GM11168 (cell line): Measurements from ENCODE around the gene PPP4R3B.

ENCODE experiments used
- in situ Hi-C: fragments of 300-500 bp; cut with MboI; formaldehyde crosslinking; loops from one replicate; pipeline ENCODE4 v1.12.0; 2022; ENCODE audit warnings: low sequenced_read_pairs; ENCODE audit not compliant: unreplicated experiment

The PPP4R3B gene

GRCh38 chr2:55617175-55618024 lies at the start of gene PPP4R3B:
Gene PPP4R3B (minus strand): TSS chr2:55617622. CDS start chr2:55617285, 337 bp downstream.
- in situ Hi-C loops = no loop called here

GRCh38 chr2:55653255-55653654 lies 35.8 kb upstream of the PPP4R3B start:
- in situ Hi-C loops = no loop called here

- in situ Hi-C loops = no loop called here
Observed at GRCh38 chr2:55649211-55649610, 31.8 kb upstream of the PPP4R3B start.

GRCh38 chr2:55636831-55637230 lies 19.4 kb upstream of the PPP4R3B start:
- in situ Hi-C loops = no loop called here

- in situ Hi-C loops = no loop called here
Observed at GRCh38 chr2:55628931-55629330, 11.5 kb upstream of the PPP4R3B start.

GRCh38 chr2:55627915-55628314 lies 10.5 kb upstream of the PPP4R3B start:
- in situ Hi-C loops = no loop called here

GRCh38 chr2:55621802-55622201 lies 4.4 kb upstream of the PPP4R3B start:
- in situ Hi-C loops = no loop called here

GRCh38 chr2:55620123-55620779 lies 2.8 kb upstream of the PPP4R3B start:
- in situ Hi-C loops = no loop called here

GRCh38 chr2:55618275-55619055 lies 1.0 kb upstream of the PPP4R3B start:
- in situ Hi-C loops = no loop called here

GRCh38 chr2:55618025-55618274 lies 528 bp upstream of the PPP4R3B start:
- in situ Hi-C loops = no loop called here

GRCh38 chr2:55616551-55617174 lies 759 bp downstream of the PPP4R3B start:
- in situ Hi-C loops = no loop called here

GRCh38 chr2:55611997-55612396 lies 5.4 kb downstream of the PPP4R3B start:
- in situ Hi-C loops = no loop called here

GRCh38 chr2:55610954-55611743 lies 6.3 kb downstream of the PPP4R3B start:
- in situ Hi-C loops = no loop called here

GRCh38 chr2:55609938-55610578 lies 7.4 kb downstream of the PPP4R3B start:
- in situ Hi-C loops = no loop called here

- in situ Hi-C loops = no loop called here
Observed at GRCh38 chr2:55609193-55609794, 8.1 kb downstream of the PPP4R3B start.

GRCh38 chr2:55607717-55608116 lies 9.7 kb downstream of the PPP4R3B start:
- in situ Hi-C loops = no loop called here

GRCh38 chr2:55604027-55604565 lies 13.3 kb downstream of the PPP4R3B start:
- in situ Hi-C loops = no loop called here

- in situ Hi-C loops = no loop called here
Observed at GRCh38 chr2:55601849-55602248, 15.6 kb downstream of the PPP4R3B start.
